Aorta (tissue), 5 donors: Measurements from ENCODE around the gene IER5. TPM values are rescaled to one million over a fixed set of nuclear protein-coding genes. Genes with fewer than 3 reads are reported as not detected.

Source experiments
- ATAC-seq: fragments of 200-7000 bp; cut with Tn5 transposase; one replicate; pipeline ENCODE4 v1.9.1; 2022; ENCODE audit warnings: moderate library complexity; ENCODE audit not compliant: low FRiP score
- DNase-seq, 2 donors: peaks; one replicate each; pipeline ENCODE4 v3.0.0-alpha.2; 2020
- H3K27ac ChIP-seq, 2 donors: one replicate each; pipeline ENCODE4 v1.5.1; 2013; ENCODE audit warnings: low read length in 2 of 2, mild to moderate bottlenecking in 2 of 2, moderate library complexity in 2 of 2, control low read depth in 1 of 2, inconsistent platforms in 1 of 2, low read depth in 1 of 2
- H3K27me3 ChIP-seq, 2 donors: one replicate each; pipeline ENCODE4 v1.6.1; 2013; ENCODE audit warnings: control low read depth in 1 of 2, low read length in 1 of 2, mild to moderate bottlenecking in 1 of 2, moderate library complexity in 1 of 2; ENCODE audit not compliant: insufficient read depth in 2 of 2, control insufficient read depth in 1 of 2
- H3K36me3 ChIP-seq, 2 donors: one replicate each; pipeline ENCODE4 v1.6.1; 2013; ENCODE audit warnings: control low read depth in 1 of 2, low read length in 1 of 2, mild to moderate bottlenecking in 1 of 2; ENCODE audit not compliant: insufficient read depth in 2 of 2, control insufficient read depth in 1 of 2
- H3K4me1 ChIP-seq, 2 donors: one replicate each; pipeline ENCODE4 v1.6.1; 2013; ENCODE audit warnings: low read length in 2 of 2, control low read depth in 1 of 2, mild to moderate bottlenecking in 1 of 2, moderate library complexity in 1 of 2; ENCODE audit not compliant: insufficient read depth in 2 of 2, control insufficient read depth in 1 of 2
- H3K4me3 ChIP-seq, 2 donors: one replicate each; pipeline ENCODE4 v1.5.1; 2013; ENCODE audit warnings: low read length in 2 of 2, control low read depth in 1 of 2, mild to moderate bottlenecking in 1 of 2
- H3K9me3 ChIP-seq: one replicate; pipeline ENCODE4 v1.6.1; 2013; ENCODE audit warnings: mild to moderate bottlenecking, low read length; ENCODE audit not compliant: control insufficient read depth
- WGBS, 2 donors: extraction: QIAGEN DNeasy Blood & Tissue Kit; methylation state at CpG; one replicate each; pipeline ENCODE4 v1.1.7; 2013; 5-methylcytosine and 5-hydroxymethylcytosine counted together
- intact Hi-C, 2 donors: fragments of 100-400 bp; cut with DNase I; formaldehyde crosslinking; loops; one replicate each; pipeline versions ENCODE4 v1.14.2 to v1.15.0; 2022
- polyA plus RNA-seq, 2 donors: library from polyadenylated mRNA; stranded (reverse); fragments of 200-250 nt; gene quantifications; one replicate each; pipeline ENCODE4 v1.2.3, GENCODE V29; 2013
- total RNA-seq, 2 donors: library from RNA; stranded (reverse); fragmentation: NEBNext Ultra II Directional; extraction: Animal tissue kit (Norgen Biotek cat#: 25700); gene quantifications; one replicate each; pipeline ENCODE4 v1.2.1, GENCODE V29; 2021
- donor health status: healthy with polysubstance abuse.
- donor health status: Bipolar disorder and iron deficiency.
- donor health status: DM: no; HTN: no; CAD: no.
- donor health status: DM: no; HTN: no; CAD: no.
- donor health status: DM: yes; HTN: yes; CAD: no.

IER5 gene
- total and polyA plus RNA-seq, 4 donors, result 7.4 to 42.2 (median 11.4) TPM

DNA sequence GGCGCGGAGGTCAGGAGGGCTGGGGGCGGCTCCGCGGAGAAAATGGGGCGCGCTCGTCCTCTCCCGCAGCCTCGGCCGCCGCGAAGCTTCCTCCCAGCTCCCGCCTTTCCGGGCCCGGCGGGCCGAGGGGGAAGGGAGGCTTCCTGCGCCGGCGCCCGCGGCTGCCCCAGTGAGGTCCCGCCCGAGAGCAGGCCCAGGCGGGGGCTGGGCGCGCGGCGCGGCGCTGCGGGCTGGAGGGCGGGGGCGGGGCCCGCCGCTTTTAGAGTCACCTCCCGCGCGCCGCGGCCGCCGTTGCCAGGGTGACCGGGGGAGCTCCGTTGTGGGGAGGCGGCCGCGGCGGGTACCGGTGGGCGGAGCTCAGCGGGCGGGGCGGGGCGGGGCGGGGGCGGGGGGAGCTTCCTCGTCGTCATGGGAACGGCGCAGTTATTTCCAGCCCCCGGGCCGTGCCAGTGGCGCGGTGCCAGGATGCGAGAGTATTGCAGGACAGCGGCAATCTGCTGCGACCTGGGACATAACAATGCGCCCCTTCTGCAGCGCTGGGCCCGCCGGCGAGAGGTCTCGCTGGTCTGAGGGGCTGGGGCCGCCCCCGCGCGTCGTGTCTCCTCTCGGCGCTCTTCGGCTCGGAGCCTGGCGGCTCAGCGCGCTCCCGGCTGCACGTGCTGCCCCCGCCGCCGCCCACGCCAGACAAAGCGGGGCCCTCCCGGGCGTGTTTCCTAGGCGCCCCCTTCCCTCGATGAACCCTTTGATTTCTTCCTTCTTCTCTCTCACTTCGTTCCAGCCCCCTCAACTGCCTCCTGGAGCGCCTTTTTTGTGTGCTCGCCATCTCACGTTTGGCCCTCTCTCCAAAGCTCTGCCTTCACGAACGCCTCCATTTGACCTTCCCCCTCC is 16.9 kb downstream of the IER5 start:
- peak overlapping the region in 1 of 2 donors; percentile 55 for H3K27ac ChIP-seq
- DNase-seq (peak; percentile 97 to 99), ATAC-seq (peak; percentile 96)
- H3K36me3 ChIP-seq, result no peaks in the 10 kb centered on the region
- H3K27me3 ChIP-seq, result no peaks in the 10 kb centered on the region
- peak overlapping the region; percentile 67 to 68 for H3K4me3 ChIP-seq
- H3K4me1 ChIP-seq, result no peaks in the 10 kb centered on the region
- WGBS, 2 donors, result 1% methylated on average over 70 to 104 of the region's 104 CpGs
- intact Hi-C loops, result no loop called here
- H3K9me3 ChIP-seq, result no peaks in the 10 kb centered on the region

DNA sequence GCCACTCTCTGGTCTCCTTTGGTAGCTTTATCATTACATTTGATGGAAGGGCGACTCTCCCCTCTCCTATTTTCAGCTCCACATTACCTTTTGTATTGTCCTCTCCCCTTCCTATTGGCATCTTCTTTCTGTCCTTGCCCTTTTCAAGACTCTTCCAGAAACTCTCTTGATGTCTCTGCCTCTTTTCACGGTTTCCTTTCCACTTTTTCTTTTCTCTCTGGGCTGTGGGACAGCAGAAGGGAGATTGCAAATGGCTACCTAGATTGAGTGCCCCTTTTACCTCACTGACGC is 17.5 kb downstream of the IER5 start:
- no peaks in the 10 kb centered on the region for H3K36me3 ChIP-seq
- H3K27ac ChIP-seq, result peak overlapping the region in 1 of 2 donors; percentile 48
- H3K9me3 ChIP-seq, result no peaks in the 10 kb centered on the region
- H3K4me1 ChIP-seq, result no peaks in the 10 kb centered on the region
- 69 to 77% methylated on average over 3 of the region's 3 CpGs for WGBS, 2 donors
- no peaks in the 10 kb centered on the region for H3K27me3 ChIP-seq
- no peak for ATAC-seq
- intact Hi-C loops, result no loop called here
- no peak for DNase-seq
- H3K4me3 ChIP-seq, result no peak overlapping the region

DNA sequence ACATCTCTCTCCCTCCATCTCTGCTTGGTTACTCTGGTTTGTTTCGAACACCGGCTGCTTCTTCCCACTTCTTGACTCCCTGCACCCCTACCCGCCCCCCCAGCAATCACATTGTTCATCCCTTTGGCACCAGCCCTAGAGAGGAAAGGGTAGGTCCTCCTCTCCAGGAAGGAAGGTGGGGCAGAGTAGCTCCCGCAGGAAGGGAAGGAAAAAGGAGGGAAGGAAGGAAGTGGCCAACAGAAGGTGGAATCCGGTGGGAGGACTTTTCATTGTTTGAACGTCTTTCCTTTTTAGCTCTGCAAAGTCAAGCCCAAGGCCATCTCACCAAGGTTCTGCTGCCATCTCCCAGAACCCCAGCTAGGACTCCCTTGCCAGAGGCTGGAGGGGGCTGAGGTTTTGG is 18.0 kb downstream of the IER5 start:
- H3K27ac ChIP-seq, result peak overlapping the region in 1 of 2 donors; percentile 48
- no peaks in the 10 kb centered on the region for H3K4me1 ChIP-seq
- H3K9me3 ChIP-seq, result no peaks in the 10 kb centered on the region
- DNase-seq (no peak), ATAC-seq (no peak)
- H3K36me3 ChIP-seq, result no peaks in the 10 kb centered on the region
- intact Hi-C loops, result no loop called here
- H3K27me3 ChIP-seq, result no peaks in the 10 kb centered on the region
- 79 to 85% methylated on average over 6 of the region's 6 CpGs for WGBS, 2 donors
- H3K4me3 ChIP-seq, result no peak overlapping the region

DNA sequence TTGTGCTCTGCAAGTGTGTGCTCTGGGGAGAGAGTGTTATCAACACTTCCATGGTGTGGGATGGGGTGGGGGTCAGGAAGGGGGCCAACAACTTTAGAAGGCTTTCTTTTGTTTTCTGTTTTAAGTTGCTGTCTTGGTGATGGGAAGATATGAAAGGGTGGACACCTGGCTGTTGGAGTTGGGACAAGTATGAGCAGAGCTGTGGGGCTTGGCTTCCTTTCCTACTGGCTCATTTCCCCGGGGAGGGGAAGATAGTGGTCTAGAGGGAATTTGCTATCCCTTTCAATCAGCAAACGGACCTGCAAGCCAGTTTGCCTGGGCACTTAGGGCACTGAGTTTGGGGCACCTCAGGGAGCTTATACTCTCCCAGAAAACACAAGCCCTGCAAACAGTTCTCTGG is 19.2 kb downstream of the IER5 start:
- H3K4me3 ChIP-seq, result no peak overlapping the region
- no peak for ATAC-seq
- WGBS, 2 donors, result 69 to 76% methylated on average over 2 of the region's 2 CpGs
- H3K27ac ChIP-seq, result no peak overlapping the region
- no peaks in the 10 kb centered on the region for H3K9me3 ChIP-seq
- H3K36me3 ChIP-seq, result no peaks in the 10 kb centered on the region
- no peaks in the 10 kb centered on the region for H3K27me3 ChIP-seq
- H3K4me1 ChIP-seq, result no peaks in the 10 kb centered on the region
- DNase-seq, result no peak
- intact Hi-C loops, result no loop called here

DNA sequence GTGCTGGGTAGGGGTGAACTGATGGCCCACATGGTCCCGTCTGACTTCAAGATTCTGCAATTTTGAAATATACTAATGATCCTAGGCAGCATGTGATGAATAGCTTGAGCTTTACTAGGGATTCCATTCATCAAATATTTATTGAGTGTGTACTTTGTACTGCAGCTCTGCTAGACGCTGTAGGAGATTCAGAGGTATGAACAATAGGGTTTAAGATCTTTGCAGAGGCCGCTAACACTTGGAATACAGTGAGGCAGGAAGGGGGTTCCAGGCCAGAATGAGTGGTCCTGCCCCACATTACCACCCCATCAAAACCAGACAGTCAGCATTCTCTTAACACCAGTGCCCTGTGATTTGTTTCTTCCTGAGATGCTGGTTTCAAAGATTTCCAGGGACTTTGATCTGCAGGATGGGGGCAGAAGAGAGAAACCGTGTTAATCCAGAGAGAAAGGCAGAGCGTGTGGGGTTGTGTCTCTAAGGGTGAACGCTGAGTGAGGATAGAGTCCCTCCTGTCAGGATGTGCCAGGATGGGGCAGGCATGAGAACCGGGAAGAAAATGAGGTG is 19.9 kb downstream of the IER5 start:
- H3K4me3 ChIP-seq, result no peak overlapping the region
- H3K9me3 ChIP-seq, result no peaks in the 10 kb centered on the region
- ATAC-seq, result no peak
- intact Hi-C loops, result no loop called here
- no peak overlapping the region for H3K27ac ChIP-seq
- peaks cover 0 to 3% of the 10 kb centered on the region in 2 donors for H3K4me1 ChIP-seq
- no peaks in the 10 kb centered on the region for H3K36me3 ChIP-seq
- H3K27me3 ChIP-seq, result no peaks in the 10 kb centered on the region
- WGBS, 2 donors, result 86 to 89% methylated on average over 7 of the region's 7 CpGs
- no peak for DNase-seq

DNA sequence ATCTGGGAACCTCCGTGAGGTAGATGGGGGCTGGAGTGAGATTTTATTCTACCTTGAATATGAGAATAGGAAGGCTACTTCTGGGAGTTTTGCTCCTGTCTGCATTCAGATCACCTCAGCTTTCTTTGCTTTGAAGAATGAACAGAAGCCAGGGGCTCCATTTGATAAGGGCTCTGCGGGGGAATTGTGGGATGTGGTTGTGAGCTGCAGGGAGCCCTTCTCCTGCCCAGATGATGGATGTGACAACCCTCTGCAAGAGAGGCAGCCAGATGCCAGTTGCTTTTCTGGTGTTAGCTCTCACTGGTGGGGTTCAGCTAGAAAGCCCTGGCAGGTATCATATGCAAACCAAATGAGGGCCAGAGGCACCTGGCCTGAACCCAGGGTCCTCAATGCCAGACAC is 21.5 kb downstream of the IER5 start:
- no peak overlapping the region for H3K27ac ChIP-seq
- H3K36me3 ChIP-seq, result no peaks in the 10 kb centered on the region
- H3K4me1 ChIP-seq, result peaks cover 0 to 3% of the 10 kb centered on the region in 2 donors
- 95 to 97% methylated on average over 2 of the region's 2 CpGs for WGBS, 2 donors
- no peak for ATAC-seq
- no peak for DNase-seq
- no peaks in the 10 kb centered on the region for H3K9me3 ChIP-seq
- H3K4me3 ChIP-seq, result no peak overlapping the region
- intact Hi-C loops, result no loop called here
- H3K27me3 ChIP-seq, result no peaks in the 10 kb centered on the region

DNA sequence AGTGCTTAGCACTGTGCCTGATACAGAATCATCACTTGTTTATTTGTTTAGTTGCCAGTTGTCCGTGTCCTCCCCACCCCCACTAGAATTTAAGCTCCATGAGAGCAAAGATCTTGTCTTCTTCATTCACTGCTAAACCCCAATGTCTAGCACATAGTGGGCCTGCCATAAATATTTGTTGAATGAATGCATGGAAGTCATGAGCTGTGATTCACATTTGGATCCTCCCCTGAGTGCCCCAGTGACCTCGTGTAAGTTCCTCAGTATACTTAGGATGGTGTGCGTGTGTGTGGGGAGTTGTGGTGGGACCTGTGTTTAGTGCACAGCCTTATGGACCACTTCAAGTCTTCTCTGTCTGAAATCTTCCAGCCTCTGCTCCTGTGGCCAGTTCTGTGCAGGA is 23.1 kb downstream of the IER5 start:
- Histone ChIP-seq H3K4me3 (no peak overlapping the region), H3K9me3 (no peaks in the 10 kb centered on the region), H3K36me3 (no peaks in the 10 kb centered on the region), H3K27me3 (no peaks in the 10 kb centered on the region), H3K4me1 (peaks cover 0 to 3% of the 10 kb centered on the region in 2 donors), H3K27ac (peak overlapping the region in 1 of 2 donors; percentile 4)
- no peak for DNase-seq
- 92 to 93% methylated on average over 3 of the region's 3 CpGs for WGBS, 2 donors
- ATAC-seq, result no peak
- intact Hi-C loops, result no loop called here

DNA sequence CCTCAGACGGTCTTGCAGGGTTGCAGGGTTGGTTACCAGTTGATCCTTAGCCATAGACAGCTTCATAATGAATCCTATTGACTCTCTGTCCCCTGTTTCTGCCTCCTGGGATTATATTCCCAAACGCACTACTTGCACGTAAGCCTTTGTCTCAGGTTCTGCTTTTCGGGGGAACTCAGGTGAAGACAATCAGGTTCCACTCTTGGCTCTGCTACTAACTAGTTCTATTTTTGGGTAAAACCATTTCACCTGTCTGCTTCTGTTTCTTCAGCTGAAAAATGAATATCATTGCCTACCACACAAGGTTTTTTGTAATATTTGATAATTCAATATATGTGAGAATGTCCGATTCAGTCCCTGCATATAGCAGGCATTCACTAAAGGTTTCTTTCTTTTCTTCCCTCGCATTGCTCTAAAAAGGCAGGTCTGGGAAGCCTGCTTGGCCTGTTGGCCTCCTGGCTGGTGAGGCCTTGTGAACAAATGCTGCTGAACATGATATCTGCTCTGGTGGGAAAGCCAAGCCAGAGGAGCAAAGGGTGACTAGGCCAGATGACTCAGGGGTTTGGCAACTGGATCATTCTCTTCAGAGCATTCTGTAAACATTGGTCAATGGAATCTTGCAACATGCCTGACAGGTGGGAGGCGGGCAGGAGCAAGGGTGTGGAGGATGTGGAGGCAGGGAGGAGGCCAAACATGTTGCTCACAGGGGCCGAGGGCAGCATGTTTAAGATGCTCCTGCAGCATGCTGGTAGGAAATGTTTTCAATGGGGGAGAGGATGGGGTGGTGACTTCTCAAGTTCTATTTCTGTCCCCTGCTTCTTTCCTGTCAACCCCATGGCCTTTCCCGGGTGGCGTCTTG is 23.8 kb downstream of the IER5 start:
- WGBS, 2 donors, result 59% methylated on average over 10 of the region's 10 CpGs
- ATAC-seq (peak; percentile 85), DNase-seq (peak; percentile 88)
- H3K9me3 ChIP-seq, result no peaks in the 10 kb centered on the region
- no peaks in the 10 kb centered on the region for H3K27me3 ChIP-seq
- intact Hi-C loops, result no loop called here
- H3K4me1 ChIP-seq, result peaks cover 0 to 3% of the 10 kb centered on the region in 2 donors
- no peak overlapping the region for H3K4me3 ChIP-seq
- peak overlapping the region in 1 of 2 donors; percentile 50 for H3K27ac ChIP-seq
- H3K36me3 ChIP-seq, result no peaks in the 10 kb centered on the region
